ENCODE data around the gene C10orf90.
A peak's percentile ranks its signal among the peaks of the same experiment; 100 is the strongest.

GRCh38 chr10:126387041-126387921 lies 283.2 kb downstream of the C10orf90 start:
- TF ChIP-seq CTCF (IDR thresholded peaks at IDR 0.05) (peak; percentile 41 to 86 (median 66)), POLR2A (IDR thresholded peaks at IDR 0.05) (no peak)
